DOHH2 (cell line): Measurements from ENCODE around the gene ATP10B.

Experiments used
- H3F3A ChIP-seq: fragments of 200-600 bp; sonication (generic), shearing (Covaris generic); 2 replicates; pipeline ENCODE4 v1.6.0; 2016; ENCODE audit warnings: antibody characterized with exemption, mild to moderate bottlenecking; ENCODE audit not compliant: control insufficient read depth, insufficient read depth
- H3K27ac ChIP-seq: fragments of 200-600 bp; sonication (generic); 2 replicates; pipeline ENCODE4 v1.5.1; 2014; ENCODE audit warnings: low read depth, mild to moderate bottlenecking, low read length, moderate library complexity
- H3K27me3 ChIP-seq: fragments of 200-600 bp; sonication (generic); 2 replicates; pipeline ENCODE4 v1.6.1; 2014; ENCODE audit warnings: mild to moderate bottlenecking, low read length, mixed read lengths; ENCODE audit not compliant: control insufficient read depth
- H3K36me3 ChIP-seq: fragments of 200-600 bp; sonication (generic); 2 replicates; pipeline ENCODE4 v1.6.1; 2014; ENCODE audit warnings: mild to moderate bottlenecking, low read length, moderate library complexity, mixed read lengths; ENCODE audit not compliant: control insufficient read depth
- H3K4me1 ChIP-seq: fragments of 200-600 bp; sonication (generic); 2 replicates; pipeline ENCODE4 v1.6.1; 2014; ENCODE audit warnings: mild to moderate bottlenecking, low read length, mixed read lengths; ENCODE audit not compliant: control insufficient read depth
- H3K4me2 ChIP-seq: fragments of 200-600 bp; sonication (generic); 2 replicates; pipeline ENCODE4 v1.6.0; 2014; ENCODE audit warnings: mild to moderate bottlenecking, low read length, moderate library complexity
- H3K4me3 ChIP-seq: fragments of 200-600 bp; sonication (generic); 2 replicates; pipeline ENCODE4 v1.5.1; 2014; ENCODE audit warnings: mild to moderate bottlenecking, low read length, mixed read lengths
- H3K79me2 ChIP-seq: fragments of 200-600 bp; sonication (generic); 2 replicates; pipeline ENCODE4 v1.6.1; 2014; ENCODE audit warnings: mild to moderate bottlenecking, low read length, mixed read lengths; ENCODE audit not compliant: control insufficient read depth
- H3K9me2 ChIP-seq: fragments of 200-600 bp; sonication (generic); replicated peaks from 2 replicates; pipeline ENCODE4 v1.6.1; 2014; ENCODE audit warnings: mild to moderate bottlenecking, low read length, mixed read lengths; ENCODE audit not compliant: control insufficient read depth
- H3K9me3 ChIP-seq: fragments of 200-600 bp; sonication (generic); 2 replicates; pipeline ENCODE4 v1.6.1; 2014; ENCODE audit warnings: antibody characterized with exemption, low read length, mixed read lengths; ENCODE audit not compliant: control insufficient read depth, insufficient read depth
- H4K20me1 ChIP-seq: fragments of 200-600 bp; sonication (generic); 2 replicates; pipeline ENCODE4 v1.6.0; 2014; ENCODE audit warnings: low read depth, mild to moderate bottlenecking, antibody characterized with exemption, low read length, moderate library complexity; ENCODE audit not compliant: control insufficient read depth, insufficient read depth
- EZH2phosphoT487 ChIP-seq: fragments of 200-600 bp; sonication (generic); IDR thresholded peaks from 2 replicates; pipeline ENCODE4 v1.6.1; 2017; ENCODE audit warnings: borderline replicate concordance, mild to moderate bottlenecking, antibody characterized with exemption, low read length, moderate library complexity, mixed read lengths
- TF ChIP-seq, protein P1 (sequence below): fragments of 200-600 bp; sonication (generic); IDR thresholded peaks from one replicate; pipeline ENCODE4 v1.5.1; 2014; ENCODE audit warnings: antibody characterized with exemption, mild to moderate bottlenecking, low read depth, low read length; ENCODE audit not compliant: poor library complexity, severe bottlenecking

ATP10B gene

DNA sequence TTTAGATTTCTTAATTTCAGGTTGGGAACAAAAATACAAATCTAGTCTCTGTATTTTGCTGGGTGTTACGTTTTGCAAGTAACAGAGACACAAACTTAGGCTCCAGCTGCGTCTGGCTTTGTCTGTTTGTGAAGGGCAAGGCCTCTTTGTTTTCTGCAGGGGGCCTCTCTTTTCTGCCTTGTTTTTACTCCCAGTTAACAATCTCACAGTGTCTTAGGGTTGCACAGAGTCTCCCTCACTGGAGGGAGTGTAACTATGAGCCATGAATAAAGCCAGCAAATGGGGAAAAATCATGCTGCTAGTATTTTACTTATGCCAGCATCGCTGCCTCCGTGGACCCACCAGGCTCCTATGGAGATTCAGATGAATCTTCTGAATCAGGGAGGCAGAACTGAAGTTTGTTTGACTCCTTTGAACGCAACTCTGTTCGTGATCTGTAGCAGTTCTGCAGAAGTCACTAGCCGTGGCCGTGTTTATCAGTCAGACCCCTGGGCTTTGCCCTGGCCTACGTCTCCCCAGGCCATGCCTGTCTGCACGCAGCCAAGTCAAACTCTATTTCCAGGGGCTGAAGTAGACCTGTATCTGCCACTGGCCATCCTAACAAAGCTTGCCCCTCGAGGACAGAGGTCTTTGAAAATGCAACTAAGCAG lies 77.2 kb downstream of the ATP10B start:
- H3K27me3 ChIP-seq, result no peaks in the 10 kb centered on the region
- no peaks in the 10 kb centered on the region for H3K4me1 ChIP-seq
- H3K4me3 ChIP-seq, result no peak overlapping the region
- no peaks in the 10 kb centered on the region for H3F3A ChIP-seq
- no peaks in the 10 kb centered on the region for H3K79me2 ChIP-seq
- H3K36me3 ChIP-seq, result no peaks in the 10 kb centered on the region
- TF ChIP-seq, protein P1, sequence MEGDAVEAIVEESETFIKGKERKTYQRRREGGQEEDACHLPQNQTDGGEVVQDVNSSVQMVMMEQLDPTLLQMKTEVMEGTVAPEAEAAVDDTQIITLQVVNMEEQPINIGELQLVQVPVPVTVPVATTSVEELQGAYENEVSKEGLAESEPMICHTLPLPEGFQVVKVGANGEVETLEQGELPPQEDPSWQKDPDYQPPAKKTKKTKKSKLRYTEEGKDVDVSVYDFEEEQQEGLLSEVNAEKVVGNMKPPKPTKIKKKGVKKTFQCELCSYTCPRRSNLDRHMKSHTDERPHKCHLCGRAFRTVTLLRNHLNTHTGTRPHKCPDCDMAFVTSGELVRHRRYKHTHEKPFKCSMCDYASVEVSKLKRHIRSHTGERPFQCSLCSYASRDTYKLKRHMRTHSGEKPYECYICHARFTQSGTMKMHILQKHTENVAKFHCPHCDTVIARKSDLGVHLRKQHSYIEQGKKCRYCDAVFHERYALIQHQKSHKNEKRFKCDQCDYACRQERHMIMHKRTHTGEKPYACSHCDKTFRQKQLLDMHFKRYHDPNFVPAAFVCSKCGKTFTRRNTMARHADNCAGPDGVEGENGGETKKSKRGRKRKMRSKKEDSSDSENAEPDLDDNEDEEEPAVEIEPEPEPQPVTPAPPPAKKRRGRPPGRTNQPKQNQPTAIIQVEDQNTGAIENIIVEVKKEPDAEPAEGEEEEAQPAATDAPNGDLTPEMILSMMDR, result no peak
- TF ChIP-seq EZH2phosphoT487, result no peak
- H3K9me2 ChIP-seq, result no peaks in the 10 kb centered on the region
- no peaks in the 10 kb centered on the region for H4K20me1 ChIP-seq
- H3K27ac ChIP-seq, result no peak overlapping the region
- no peaks in the 10 kb centered on the region for H3K9me3 ChIP-seq
- H3K4me2 ChIP-seq, result no peak overlapping the region

DNA sequence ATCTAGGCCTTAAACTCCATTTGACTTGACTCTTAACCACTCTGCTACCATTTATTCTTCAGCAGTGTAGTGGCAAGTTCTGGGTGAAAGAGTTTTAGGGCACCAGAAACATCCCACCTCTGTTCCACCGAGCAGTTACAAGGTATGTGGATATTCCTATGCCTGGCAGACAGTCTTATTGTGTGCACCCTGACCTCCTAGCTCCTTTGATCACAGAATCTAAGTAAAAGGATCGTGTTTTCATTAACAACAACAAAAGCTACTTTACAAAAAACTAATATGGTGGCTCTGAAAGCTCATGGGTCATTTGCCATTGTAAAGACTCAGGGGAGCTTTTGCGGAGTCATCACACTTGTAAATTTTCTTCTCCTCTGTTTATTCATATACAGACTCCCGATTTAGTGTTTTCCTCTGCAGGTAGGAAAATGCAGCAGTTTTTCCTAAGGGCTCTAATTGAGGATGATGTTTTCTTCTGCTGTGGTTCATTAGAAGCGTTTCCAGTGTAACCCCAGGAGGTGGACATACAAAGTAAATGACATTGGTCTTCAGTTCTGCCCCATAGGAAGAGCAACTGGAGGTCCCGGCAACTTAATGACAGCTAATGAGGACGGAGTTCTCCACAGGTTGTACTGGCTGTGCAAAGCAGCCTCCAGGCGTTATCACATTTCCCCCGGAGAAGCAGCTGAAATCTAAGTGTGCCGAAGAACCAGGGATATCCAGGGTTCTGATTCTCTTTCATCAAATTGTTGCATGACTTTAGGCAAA lies 78.2 kb downstream of the ATP10B start:
- Histone ChIP-seq H3K27me3 (no peaks in the 10 kb centered on the region), H3K27ac (no peak overlapping the region), H3K9me3 (no peaks in the 10 kb centered on the region), H3K4me3 (no peak overlapping the region), H3K4me2 (no peak overlapping the region), H3K4me1 (no peaks in the 10 kb centered on the region), H4K20me1 (no peaks in the 10 kb centered on the region), H3K79me2 (no peaks in the 10 kb centered on the region), H3K36me3 (no peaks in the 10 kb centered on the region), H3F3A (no peaks in the 10 kb centered on the region), H3K9me2 (no peaks in the 10 kb centered on the region)
- no peak for TF ChIP-seq EZH2phosphoT487
- TF ChIP-seq, protein P1, result no peak

- TF ChIP-seq, protein P1, result no peak
- TF ChIP-seq EZH2phosphoT487, result no peak
- H3K9me3 ChIP-seq, result no peaks in the 10 kb centered on the region
- H3K9me2 ChIP-seq, result no peaks in the 10 kb centered on the region
These were observed 79.2 kb downstream of the ATP10B start for GRCh38 chr5:160772854-160773253.

More at GRCh38 chr5:160772854-160773253, 79.2 kb downstream of the ATP10B start:
- no peak overlapping the region for H3K4me3 ChIP-seq
- H3K27ac ChIP-seq, result no peak overlapping the region
- no peak overlapping the region for H3K4me2 ChIP-seq
- H3K27me3 ChIP-seq, result no peaks in the 10 kb centered on the region
- no peaks in the 10 kb centered on the region for H3K36me3 ChIP-seq
- no peaks in the 10 kb centered on the region for H3K4me1 ChIP-seq
- H3K79me2 ChIP-seq, result no peaks in the 10 kb centered on the region
- no peaks in the 10 kb centered on the region for H3F3A ChIP-seq
- no peaks in the 10 kb centered on the region for H4K20me1 ChIP-seq
